RPMI7951 (cell line): ENCODE results near the gene LGALSL. TPM values are rescaled to one million over a fixed set of nuclear protein-coding genes. Genes with fewer than 3 reads are reported as not detected.

Experiments
- DNase-seq: peaks from one replicate; pipeline ENCODE4 v3.0.0-alpha.2; 2012; ENCODE audit warnings: low read depth
- total RNA-seq: library from RNA; depleted of rRNA; stranded (reverse); fragments of >200 nt; shearing (Covaris generic); gene quantifications from 2 replicates; pipeline ENCODE4 v1.2.3, GENCODE V29; 2014; rRNA removed

The LGALSL gene
- total RNA-seq, 1 experiment from 2014 or later: under 0.01 TPM

- DNase-seq: no peak
Measured at GRCh38 chr2:64498438-64498837, 44.5 kb downstream of the LGALSL start.

- DNase-seq: no peak
Measured at GRCh38 chr2:64500549-64500948, 46.6 kb downstream of the LGALSL start.

- DNase-seq: no peak
Measured at GRCh38 chr2:64501946-64502345, 48.0 kb downstream of the LGALSL start.

- DNase-seq: no peak
Measured at GRCh38 chr2:64502860-64503259, 48.9 kb downstream of the LGALSL start.

GRCh38 chr2:64504774-64505720 is 51.1 kb downstream of the LGALSL start:
- no peak for DNase-seq

- no peak for DNase-seq
Measured at GRCh38 chr2:64506686-64507085, 52.7 kb downstream of the LGALSL start.

Other genes starting within 250 kb of the LGALSL start
- 21.2 and 29.1 TPM in 2 replicates for gene AFTPH, start 70.2 kb downstream of the LGALSL start, total RNA-seq
- gene SERTAD2, start 199.8 kb downstream of the LGALSL start, total RNA-seq: 4.9 and 5.0 TPM in 2 replicates